ENCODE data around the gene DZIP1L.

GRCh38 chr3:138119423-138119766, 4.0 kb upstream of the DZIP1L start:
- no peak for TF ChIP-seq CTCF (IDR thresholded peaks at IDR 0.05; ENCODE audit: extremely low read depth in 1 of 2, insufficient read depth in 1 of 2, low read depth in 1 of 2, low read length in 2 of 2)
- no peak for TF ChIP-seq GATA2 (IDR thresholded peaks at IDR 0.05; ENCODE audit: insufficient read depth, insufficient read length, low read depth, low read length)
- TF ChIP-seq POLR2A (IDR thresholded peaks at IDR 0.05; ENCODE audit: low read depth, low read length): no peak

Measured in endothelial cell of umbilical vein (primary cell).